AG04450 (cell line): ENCODE data around the gene LMBR1L. TPM values are rescaled to one million over a fixed set of nuclear protein-coding genes. Genes with fewer than 3 reads are reported as not detected.

Experiments
- CTCF ChIA-PET: fragments of 300-600, 350-600 bp; formaldehyde crosslinking; extraction: SDS; loops from one replicate; lab custom pipeline; 2022; ENCODE audit warnings: antibody characterized with exemption, inconsistent platforms; lab: Charles Lee
- POLR2A ChIA-PET: fragments of 350-600 bp; formaldehyde crosslinking; extraction: SDS; loops from one replicate; lab custom pipeline; 2021; ENCODE audit warnings: antibody characterized with exemption, inconsistent platforms; lab: Yijun Ruan, JAX
- DNase-seq: peaks from one replicate; pipeline ENCODE4 v3.0.0-alpha.2; 2011; ENCODE audit warnings: low read depth, low spot score
- H3K27ac ChIP-seq: one replicate; pipeline ENCODE4 v1.5.1; 2012; ENCODE audit warnings: low read depth, low read length, control low read depth
- H3K27me3 ChIP-seq: one replicate; pipeline ENCODE4 v1.6.0; 2012; ENCODE audit warnings: low read length; ENCODE audit not compliant: control insufficient read depth, insufficient read depth
- H3K4me3 ChIP-seq: 2 replicates; pipeline ENCODE4 v1.5.1; 2011; ENCODE audit warnings: mild to moderate bottlenecking, low read depth, low read length, control low read depth
- H3K9me3 ChIP-seq: 2 replicates; pipeline ENCODE4 v1.5.1; 2012; ENCODE audit warnings: low read length; ENCODE audit not compliant: control insufficient read depth, insufficient read depth
- CTCF ChIP-seq: IDR thresholded peaks from 2 replicates; pipeline ENCODE4 v1.5.1; 2011; ENCODE audit warnings: low read depth, low read length, control low read depth, inconsistent platforms
- polyA plus RNA-seq: library from polyadenylated mRNA; depleted of rRNA; stranded (reverse); fragments of >200 nt; gene quantifications from 2 replicates; pipeline ENCODE4 v1.2.3, GENCODE V29; 2011

Gene LMBR1L
- polyA plus RNA-seq, 1 experiment = 34.1 TPM

- DNase-seq = peak; percentile 92
- peak within 1 kb of the TSS; percentile 83 for H3K4me3 ChIP-seq
- no peaks in the 10 kb centered on the region for H3K27me3 ChIP-seq
- peak; percentile 46 for TF ChIP-seq CTCF
- H3K9me3 ChIP-seq = no peaks in the 10 kb centered on the region; the same call in 1 of the 2 replicates
- peak within 1 kb of the TSS; percentile 96 for H3K27ac ChIP-seq
- CTCF ChIA-PET = interaction anchor here (0.6 to 1.1 kb wide), 2 partner anchors 28 to 50 kb away, joined by 3 to 4 read pairs; no protein-coding TSS in a partner anchor
- POLR2A ChIA-PET = no interaction called here
Observed at GRCh38 chr12:49060237-49061156, 50.1 kb downstream of the LMBR1L start, which contains the start of gene KMT2D. Gene KMT2D (minus strand): TSS chr12:49060794. CDS start chr12:49055324, 5,470 bp downstream.

- TF ChIP-seq CTCF = no peak
- Histone ChIP-seq H3K27ac (peak overlapping the region; percentile 52), H3K27me3 (no peaks in the 10 kb centered on the region), H3K9me3 (no peaks in the 10 kb centered on the region; the same call in 1 of the 2 replicates), H3K4me3 (peak overlapping the region; percentile 83)
- CTCF ChIA-PET = interaction anchor here (1.1 to 1.8 kb wide), 4 partner anchors 16 to 33 kb away, joined by 3 to 6 read pairs (median 4); no protein-coding TSS in a partner anchor
- no peak for DNase-seq
- POLR2A ChIA-PET = no interaction called here
Observed at GRCh38 chr12:49059299-49060171, 51.1 kb downstream of the LMBR1L start.

GRCh38 chr12:49059045-49059298 lies 51.7 kb downstream of the LMBR1L start:
- POLR2A ChIA-PET = no interaction called here
- Histone ChIP-seq H3K4me3 (peak overlapping the region; percentile 83), H3K27ac (no peak overlapping the region), H3K27me3 (no peaks in the 10 kb centered on the region), H3K9me3 (no peaks in the 10 kb centered on the region; the same call in 1 of the 2 replicates)
- no peak for TF ChIP-seq CTCF
- DNase-seq = no peak
- CTCF ChIA-PET = interaction anchor here (1.2 to 1.8 kb wide), 3 partner anchors 15 to 33 kb away, joined by 3 to 6 read pairs (median 4); no protein-coding TSS in a partner anchor

GRCh38 chr12:49058366-49059044 lies 52.1 kb downstream of the LMBR1L start:
- Histone ChIP-seq H3K27me3 (no peaks in the 10 kb centered on the region), H3K27ac (no peak overlapping the region), H3K4me3 (peak overlapping the region; percentile 83), H3K9me3 (no peaks in the 10 kb centered on the region; the same call in 1 of the 2 replicates)
- DNase-seq = no peak
- POLR2A ChIA-PET = interaction anchor here (1.3 kb wide), 1 partner anchor 73 kb away, joined by 4 read pairs; the partner anchor contains the start of gene TUBA1B
- TF ChIP-seq CTCF = no peak
- CTCF ChIA-PET = interaction anchor here (1.2 to 1.8 kb wide), 3 partner anchors 15 to 34 kb away, joined by 3 to 6 read pairs (median 4); no protein-coding TSS in a partner anchor
